ENCODE results near the gene MLXIPL. TPM values are rescaled to one million over a fixed set of nuclear protein-coding genes. Genes with fewer than 3 reads are reported as not detected.

MLXIPL gene
- total RNA-seq: under 0.01 TPM in 1 of 2 replicates, not detected in the other

GRCh38 chr7:73623798-73624668 is at the start of gene MLXIPL:
MLXIPL (minus strand) TSS chr7:73624522; CDS start chr7:73624492, 30 bp downstream.

GRCh38 chr7:73667344-73668102 is 43.2 kb upstream of the MLXIPL start, which contains the start of gene VPS37D:
VPS37D (plus strand) TSS chr7:73667831; CDS start chr7:73667959, 128 bp downstream.

GRCh38 chr7:73578342-73579128 is 45.8 kb downstream of the MLXIPL start, which contains the start of gene TBL2:
TBL2 (minus strand) TSS chr7:73578579; CDS start chr7:73578549, 30 bp downstream.

GRCh38 chr7:73557397-73558257 is 66.7 kb downstream of the MLXIPL start, which contains the start of gene BCL7B:
BCL7B (minus strand) TSS chr7:73557690; CDS start chr7:73557578, 112 bp downstream.

Other genes starting within 250 kb of the MLXIPL start
- 0.06 and 0.40 TPM in 2 replicates for gene FZD9, start 190.7 kb downstream of the MLXIPL start, total RNA-seq
- gene BAZ1B, start 102.2 kb downstream of the MLXIPL start, total RNA-seq: 61.3 and 70.0 TPM in 2 replicates
- 22.7 and 25.5 TPM in 2 replicates for gene BCL7B, start 66.8 kb downstream of the MLXIPL start, total RNA-seq
- gene TBL2, start 45.9 kb downstream of the MLXIPL start, total RNA-seq: 60.9 and 81.9 TPM in 2 replicates
- gene VPS37D, start 43.3 kb upstream of the MLXIPL start, total RNA-seq: 2.9 and 3.6 TPM in 2 replicates
- 2.0 and 2.1 TPM in 2 replicates for gene DNAJC30, start 58.9 kb upstream of the MLXIPL start, total RNA-seq
- 46.8 and 73.7 TPM in 2 replicates for gene BUD23, start 59.1 kb upstream of the MLXIPL start, total RNA-seq
- gene STX1A, start 95.1 kb upstream of the MLXIPL start, total RNA-seq: 33.1 and 39.5 TPM in 2 replicates
- gene ABHD11, start 114.3 kb upstream of the MLXIPL start, total RNA-seq: 12.0 and 22.7 TPM in 2 replicates
- gene CLDN3, start 145.7 kb upstream of the MLXIPL start, total RNA-seq: not detected in 2 replicates
- gene CLDN4, start 206.5 kb upstream of the MLXIPL start, total RNA-seq: 0.12 and 0.13 TPM in 2 replicates
- gene METTL27, start 218.0 kb upstream of the MLXIPL start, total RNA-seq: 2.5 and 7.2 TPM in 2 replicates
- gene TMEM270, start 236.6 kb upstream of the MLXIPL start, total RNA-seq: not detected in 2 replicates

Data from aortic smooth muscle cell (primary cell).